IMR-90 (cell line): ENCODE data around the gene NEUROD6. TPM values are rescaled to one million over a fixed set of nuclear protein-coding genes. Genes with fewer than 3 reads are reported as not detected.

Source experiments
- ATAC-seq: fragments of 200-7000 bp; cut with Tn5 transposase; 2 replicates; pipeline ENCODE4 v1.9.1; 2020; ENCODE audit warnings: low read depth, mild to moderate bottlenecking, moderate library complexity
- BruUV-seq: library from RNA; stranded (reverse); fragments of 400-500 nt; replicated peaks from 2 replicates; lab custom pipeline; 2021; lab: Mats Ljungman, UMichigan
- CTCF ChIA-PET: fragments of 300-600 bp; formaldehyde crosslinking; extraction: SDS; loops from one replicate; lab custom pipeline; 2021; ENCODE audit warnings: antibody characterized with exemption; lab: Yijun Ruan, JAX
- POLR2A ChIA-PET: fragments of 300-600 bp; sonication (Branson Sonifier 250); formaldehyde crosslinking; loops from one replicate; lab custom pipeline; 2022; ENCODE audit warnings: antibody characterized with exemption; ENCODE audit not compliant: unreplicated experiment; lab: Charles Lee
- DNase-seq: peaks from one replicate; pipeline ENCODE4 v3.0.0; 2013
- H2AFZ ChIP-seq: replicated peaks from 2 replicates; pipeline ENCODE3; 2013; ENCODE audit warnings: low read length, mild to moderate bottlenecking; ENCODE audit not compliant: poor library complexity
- H2AK5ac ChIP-seq: 2 replicates; pipeline ENCODE4 v1.6.1; 2013; ENCODE audit warnings: low read depth, low read length, inconsistent platforms
- H2AK9ac ChIP-seq: replicated peaks from 2 replicates; pipeline ENCODE3; 2013; ENCODE audit warnings: mild to moderate bottlenecking, low read depth, low read length, moderate library complexity; ENCODE audit not compliant: poor library complexity
- H2BK120ac ChIP-seq: 2 replicates; pipeline ENCODE4 v1.6.1; 2013; ENCODE audit warnings: low read depth, low read length, inconsistent platforms
- H2BK15ac ChIP-seq: 3 replicates; pipeline ENCODE4 v1.6.1; 2013; ENCODE audit warnings: low read depth, low read length, inconsistent platforms
- H2BK20ac ChIP-seq: 2 replicates; pipeline ENCODE4 v1.6.1; 2013; ENCODE audit warnings: low read depth, mild to moderate bottlenecking, inconsistent platforms, low read length, moderate library complexity
- H2BK5ac ChIP-seq: 2 replicates; pipeline ENCODE4 v1.6.1; 2013; ENCODE audit warnings: mild to moderate bottlenecking, low read depth, low read length, inconsistent platforms; ENCODE audit not compliant: poor library complexity, severe bottlenecking
- H3K14ac ChIP-seq: replicated peaks from 2 replicates; pipeline ENCODE4 v1.6.1; 2013; ENCODE audit warnings: low read depth, low read length, inconsistent platforms
- H3K18ac ChIP-seq: 2 replicates; pipeline ENCODE4 v1.6.1; 2013; ENCODE audit warnings: low read depth, low read length, control low read depth
- H3K23ac ChIP-seq: 2 replicates; pipeline ENCODE4 v1.6.1; 2013; ENCODE audit warnings: low read depth, low read length, inconsistent platforms
- H3K27ac ChIP-seq: 2 replicates; pipeline ENCODE4 v1.5.1; 2013; ENCODE audit warnings: mild to moderate bottlenecking, control low read depth, low read length; ENCODE audit not compliant: insufficient read depth
- H3K27me3 ChIP-seq: 2 replicates; pipeline ENCODE4 v1.6.1; 2013; ENCODE audit warnings: low read length; ENCODE audit not compliant: control insufficient read depth, insufficient read depth
- H3K36me3 ChIP-seq: 2 replicates; pipeline ENCODE4 v1.6.1; 2013; ENCODE audit warnings: low read length, mixed read lengths; ENCODE audit not compliant: control insufficient read depth, insufficient read depth
- H3K4ac ChIP-seq: 2 replicates; pipeline ENCODE4 v1.6.1; 2013; ENCODE audit warnings: low read depth, low read length, inconsistent platforms
- H3K4me1 ChIP-seq: 2 replicates; pipeline ENCODE4 v1.6.1; 2013; ENCODE audit warnings: low read length, mixed read lengths; ENCODE audit not compliant: control insufficient read depth, insufficient read depth
- H3K4me2 ChIP-seq: 2 replicates; pipeline ENCODE4 v1.6.1; 2013; ENCODE audit warnings: low read depth, mild to moderate bottlenecking, control low read depth, low read length, moderate library complexity
- H3K4me3 ChIP-seq: 2 replicates; pipeline ENCODE4 v1.5.1; 2013; ENCODE audit warnings: low read depth, mild to moderate bottlenecking, control low read depth, low read length, moderate library complexity; ENCODE audit not compliant: insufficient read depth
- H3K56ac ChIP-seq: 2 replicates; pipeline ENCODE4 v1.6.1; 2013; ENCODE audit warnings: low read length, inconsistent platforms; ENCODE audit not compliant: insufficient read depth; ENCODE audit errors: extremely low read depth
- H3K79me1 ChIP-seq, 2 experiments: 2 replicates each; pipeline ENCODE4 v1.6.1; 2013; ENCODE audit warnings: low read length in 2 of 2, inconsistent platforms in 1 of 2, low read depth in 1 of 2
- H3K9ac ChIP-seq: 2 replicates; pipeline ENCODE4 v1.6.1; 2013; ENCODE audit warnings: low read depth, low read length, control low read depth
- H3K9me1 ChIP-seq: 2 replicates; pipeline ENCODE4 v1.6.1; 2013; ENCODE audit warnings: low read length, inconsistent platforms; ENCODE audit not compliant: insufficient read depth
- H3K9me3 ChIP-seq: 2 replicates; pipeline ENCODE4 v1.6.1; 2013; ENCODE audit warnings: low read length; ENCODE audit not compliant: control insufficient read depth, insufficient read depth
- H4K20me1 ChIP-seq: 2 replicates; pipeline ENCODE4 v1.6.1; 2013; ENCODE audit warnings: low read length, inconsistent platforms; ENCODE audit not compliant: insufficient read depth
- H4K5ac ChIP-seq: 2 replicates; pipeline ENCODE4 v1.6.1; 2013; ENCODE audit warnings: mild to moderate bottlenecking, low read depth, low read length, control low read depth
- H4K8ac ChIP-seq, 2 experiments: 2 replicates each; pipeline ENCODE4 v1.6.1; 2013; ENCODE audit warnings: low read depth in 2 of 2, low read length in 2 of 2, control low read depth in 1 of 2, inconsistent platforms in 1 of 2
- H4K91ac ChIP-seq: 2 replicates; pipeline ENCODE4 v1.6.1; 2013; ENCODE audit warnings: low read depth, low read length, inconsistent platforms; ENCODE audit not compliant: insufficient read depth
- BHLHE40 ChIP-seq: fragments of 150-350 bp; IDR thresholded peaks from 2 replicates; pipeline ENCODE4 v1.6.1; 2016; ENCODE audit warnings: mild to moderate bottlenecking, low read depth, low read length
- CEBPB ChIP-seq: IDR thresholded peaks from 2 replicates; pipeline ENCODE4 v1.6.1; 2012; ENCODE audit warnings: low read depth, low read length, improper control_type of control experiment
- CHD1 ChIP-seq: IDR thresholded peaks from 2 replicates; pipeline ENCODE4 v1.6.1; 2012; ENCODE audit warnings: low read depth, low read length, improper control_type of control experiment
- FOS ChIP-seq: fragments of 150-350 bp; IDR thresholded peaks from 2 replicates; pipeline ENCODE4 v1.6.1; 2016; ENCODE audit warnings: low read depth, low read length
- MAFK ChIP-seq: IDR thresholded peaks from 2 replicates; pipeline ENCODE4 v1.6.1; 2012; ENCODE audit warnings: low read depth, low read length, improper control_type of control experiment
- MAZ ChIP-seq: IDR thresholded peaks from 2 replicates; pipeline ENCODE4 v1.6.1; 2012; ENCODE audit warnings: low read depth, mild to moderate bottlenecking, low read length, improper control_type of control experiment, moderate library complexity, borderline replicate concordance
- MXI1 ChIP-seq: IDR thresholded peaks from 2 replicates; pipeline ENCODE4 v1.6.1; 2012; ENCODE audit warnings: low read depth, mild to moderate bottlenecking, low read length, moderate library complexity, borderline replicate concordance
- NFE2L2 ChIP-seq: fragments of 150-350 bp; IDR thresholded peaks from 2 replicates; pipeline ENCODE4 v1.6.1; 2016; ENCODE audit warnings: low read depth, mild to moderate bottlenecking, low read length
- POLR2A ChIP-seq: IDR thresholded peaks from 2 replicates; pipeline ENCODE4 v1.6.1; 2012; ENCODE audit warnings: mild to moderate bottlenecking, low read depth, low read length
- RCOR1 ChIP-seq: IDR thresholded peaks from 2 replicates; pipeline ENCODE4 v1.6.1; 2012; ENCODE audit warnings: mild to moderate bottlenecking, low read length, improper control_type of control experiment; ENCODE audit not compliant: insufficient replicate concordance
- RFX5 ChIP-seq: IDR thresholded peaks from 2 replicates; pipeline ENCODE4 v1.8.0; 2012; ENCODE audit warnings: low read depth, mild to moderate bottlenecking, low read length, moderate library complexity
- SMC3 ChIP-seq: fragments of 150-350 bp; IDR thresholded peaks from 2 replicates; pipeline ENCODE4 v1.6.1; 2016; ENCODE audit warnings: low read depth, mild to moderate bottlenecking, antibody characterized with exemption, low read length, moderate library complexity
- WGBS, 2 experiments: methylation state at CpG; one replicate each; pipeline versions ENCODE4 v1.1.5 to v1.1.7; 2013; ENCODE audit warnings: missing lambda C conversion rate in 2 of 2; ENCODE audit not compliant: insufficient read length in 1 of 2; ENCODE audit errors: extremely low coverage in 2 of 2; 5-methylcytosine and 5-hydroxymethylcytosine counted together
- dilution Hi-C: fragments of 300-500 bp; cut with HindIII; formaldehyde crosslinking; loops from one replicate; pipeline ENCODE4 v1.14.3; 2018; ENCODE audit warnings: low sequenced_read_pairs; ENCODE audit not compliant: unreplicated experiment
- in situ Hi-C: fragments of 300-500 bp; cut with MboI; formaldehyde crosslinking; loops from 3 replicates; pipeline ENCODE4 v1.14.3; 2019; ENCODE audit warnings: low sequenced_read_pairs, inconsistent platforms, mixed read lengths
- intact Hi-C: fragments of 100-400 bp; cut with micrococcal nuclease; formaldehyde crosslinking; loops from 2 replicates; pipeline ENCODE4 v1.10.0; 2022
- polyA plus RNA-seq, 3 experiments: library from polyadenylated mRNA; depleted of rRNA; stranded (reverse); fragments of >200 nt; gene quantifications; 2 replicates each; pipeline ENCODE4 v1.2.3, GENCODE V29; 2012; ENCODE audit warnings: low replicate concordance in 1 of 3
- total RNA-seq: library from RNA; depleted of rRNA; stranded (reverse); fragments of >200 nt; gene quantifications from 2 replicates; pipeline ENCODE4 v1.2.3, GENCODE V29; 2012
- TF ChIP-seq, protein P1 (sequence below): fragments of 150-350 bp; IDR thresholded peaks from 2 replicates; pipeline ENCODE4 v1.6.1; 2017; ENCODE audit warnings: mild to moderate bottlenecking, antibody characterized with exemption, low read length, low read depth
- TF ChIP-seq, protein P2 (sequence below): conservative IDR thresholded peaks from 2 replicates; pipeline ENCODE4 v1.5.1; 2012; ENCODE audit warnings: mild to moderate bottlenecking, low read depth, low read length, improper control_type of control experiment
- TF ChIP-seq, protein P3 (sequence below): fragments of 150-350 bp; IDR thresholded peaks from 2 replicates; pipeline ENCODE4 v1.6.1; 2016; ENCODE audit warnings: low read depth, mild to moderate bottlenecking, low read length, moderate library complexity, borderline replicate concordance

NEUROD6 gene
- total and polyA plus RNA-seq, 2 of the 4 experiments (the other 2 are of a cell fraction) = not detected

DNA sequence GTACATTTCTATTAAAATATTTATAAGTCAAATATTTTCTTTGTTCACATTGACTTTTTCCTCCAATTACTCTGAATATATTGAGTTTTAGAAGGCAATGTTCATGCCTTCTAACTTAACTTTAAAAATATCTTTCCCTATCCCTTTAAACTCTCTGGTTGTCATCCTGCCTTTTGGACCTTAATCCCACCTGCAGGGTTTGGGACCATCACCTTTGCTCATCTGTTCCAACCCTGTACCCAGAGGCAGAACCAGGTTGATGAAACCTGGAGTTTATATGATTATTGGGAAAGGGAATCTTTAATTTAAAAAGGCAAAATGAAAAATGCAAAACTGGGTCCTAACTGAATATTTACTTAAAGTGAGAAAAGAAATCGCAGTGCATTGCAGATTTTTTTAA, 24.8 kb downstream of the NEUROD6 start:
- Histone ChIP-seq H3K9me1 (no peaks in the 10 kb centered on the region; the same call in 1 of the 2 replicates), H4K8ac (no peak overlapping the region), H3K79me1 (no peaks in the 10 kb centered on the region), H4K20me1 (no peaks in the 10 kb centered on the region), H2BK5ac (no peak overlapping the region), H3K4me1 (no peaks in the 10 kb centered on the region), H2BK120ac (no peak overlapping the region), H3K4me2 (no peak overlapping the region), H4K5ac (no peak overlapping the region), H2AK5ac (no peak overlapping the region), H3K14ac (no peak overlapping the region), H3K9me3 (no peaks in the 10 kb centered on the region), H2BK15ac (no peak overlapping the region), H3K9ac (no peak overlapping the region), H3K23ac (no peak overlapping the region), H3K4ac (no peak overlapping the region), H2AFZ (no peak overlapping the region), H3K56ac (no peak overlapping the region), H2BK20ac (no peak overlapping the region), H3K18ac (no peak overlapping the region), H4K91ac (no peak overlapping the region), H3K36me3 (no peaks in the 10 kb centered on the region), H3K27me3 (no peaks in the 10 kb centered on the region), H3K4me3 (no peak overlapping the region), H3K27ac (no peak overlapping the region), H2AK9ac (no peak overlapping the region)
- WGBS, 2 experiments = no CpG with 5 or more reads among the region's 1 CpG
- ChIA-PET CTCF (no interaction called here), POLR2A (no interaction called here)
- in situ Hi-C loops (no loop called here), dilution Hi-C loops (no loop called here), intact Hi-C loops (no loop called here)
- no peak for ATAC-seq
- no TSS peak for BruUV-seq
- TF ChIP-seq SMC3 (no peak), CEBPB (no peak), CHD1 (no peak), MAFK (no peak), NFE2L2 (no peak), BHLHE40 (no peak), MAZ (no peak), FOS (no peak), POLR2A (no peak), MXI1 (no peak), RCOR1 (no peak), RFX5 (no peak)
- TF ChIP-seq, protein P1, sequence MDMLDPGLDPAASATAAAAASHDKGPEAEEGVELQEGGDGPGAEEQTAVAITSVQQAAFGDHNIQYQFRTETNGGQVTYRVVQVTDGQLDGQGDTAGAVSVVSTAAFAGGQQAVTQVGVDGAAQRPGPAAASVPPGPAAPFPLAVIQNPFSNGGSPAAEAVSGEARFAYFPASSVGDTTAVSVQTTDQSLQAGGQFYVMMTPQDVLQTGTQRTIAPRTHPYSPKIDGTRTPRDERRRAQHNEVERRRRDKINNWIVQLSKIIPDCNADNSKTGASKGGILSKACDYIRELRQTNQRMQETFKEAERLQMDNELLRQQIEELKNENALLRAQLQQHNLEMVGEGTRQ = no peak
- TF ChIP-seq, protein P2, sequence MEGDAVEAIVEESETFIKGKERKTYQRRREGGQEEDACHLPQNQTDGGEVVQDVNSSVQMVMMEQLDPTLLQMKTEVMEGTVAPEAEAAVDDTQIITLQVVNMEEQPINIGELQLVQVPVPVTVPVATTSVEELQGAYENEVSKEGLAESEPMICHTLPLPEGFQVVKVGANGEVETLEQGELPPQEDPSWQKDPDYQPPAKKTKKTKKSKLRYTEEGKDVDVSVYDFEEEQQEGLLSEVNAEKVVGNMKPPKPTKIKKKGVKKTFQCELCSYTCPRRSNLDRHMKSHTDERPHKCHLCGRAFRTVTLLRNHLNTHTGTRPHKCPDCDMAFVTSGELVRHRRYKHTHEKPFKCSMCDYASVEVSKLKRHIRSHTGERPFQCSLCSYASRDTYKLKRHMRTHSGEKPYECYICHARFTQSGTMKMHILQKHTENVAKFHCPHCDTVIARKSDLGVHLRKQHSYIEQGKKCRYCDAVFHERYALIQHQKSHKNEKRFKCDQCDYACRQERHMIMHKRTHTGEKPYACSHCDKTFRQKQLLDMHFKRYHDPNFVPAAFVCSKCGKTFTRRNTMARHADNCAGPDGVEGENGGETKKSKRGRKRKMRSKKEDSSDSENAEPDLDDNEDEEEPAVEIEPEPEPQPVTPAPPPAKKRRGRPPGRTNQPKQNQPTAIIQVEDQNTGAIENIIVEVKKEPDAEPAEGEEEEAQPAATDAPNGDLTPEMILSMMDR = no peak
- TF ChIP-seq, protein P3, sequence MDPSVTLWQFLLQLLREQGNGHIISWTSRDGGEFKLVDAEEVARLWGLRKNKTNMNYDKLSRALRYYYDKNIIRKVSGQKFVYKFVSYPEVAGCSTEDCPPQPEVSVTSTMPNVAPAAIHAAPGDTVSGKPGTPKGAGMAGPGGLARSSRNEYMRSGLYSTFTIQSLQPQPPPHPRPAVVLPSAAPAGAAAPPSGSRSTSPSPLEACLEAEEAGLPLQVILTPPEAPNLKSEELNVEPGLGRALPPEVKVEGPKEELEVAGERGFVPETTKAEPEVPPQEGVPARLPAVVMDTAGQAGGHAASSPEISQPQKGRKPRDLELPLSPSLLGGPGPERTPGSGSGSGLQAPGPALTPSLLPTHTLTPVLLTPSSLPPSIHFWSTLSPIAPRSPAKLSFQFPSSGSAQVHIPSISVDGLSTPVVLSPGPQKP = no peak
- DNase-seq = no peak
